ENCODE measurements around the gene POLR3A.
"Not testable (repeated sequence)": the region's sequence is repeated elsewhere in the genome, so short reads cannot be mapped to it uniquely, and the experiment has no call there.

POLR3A gene

DNA sequence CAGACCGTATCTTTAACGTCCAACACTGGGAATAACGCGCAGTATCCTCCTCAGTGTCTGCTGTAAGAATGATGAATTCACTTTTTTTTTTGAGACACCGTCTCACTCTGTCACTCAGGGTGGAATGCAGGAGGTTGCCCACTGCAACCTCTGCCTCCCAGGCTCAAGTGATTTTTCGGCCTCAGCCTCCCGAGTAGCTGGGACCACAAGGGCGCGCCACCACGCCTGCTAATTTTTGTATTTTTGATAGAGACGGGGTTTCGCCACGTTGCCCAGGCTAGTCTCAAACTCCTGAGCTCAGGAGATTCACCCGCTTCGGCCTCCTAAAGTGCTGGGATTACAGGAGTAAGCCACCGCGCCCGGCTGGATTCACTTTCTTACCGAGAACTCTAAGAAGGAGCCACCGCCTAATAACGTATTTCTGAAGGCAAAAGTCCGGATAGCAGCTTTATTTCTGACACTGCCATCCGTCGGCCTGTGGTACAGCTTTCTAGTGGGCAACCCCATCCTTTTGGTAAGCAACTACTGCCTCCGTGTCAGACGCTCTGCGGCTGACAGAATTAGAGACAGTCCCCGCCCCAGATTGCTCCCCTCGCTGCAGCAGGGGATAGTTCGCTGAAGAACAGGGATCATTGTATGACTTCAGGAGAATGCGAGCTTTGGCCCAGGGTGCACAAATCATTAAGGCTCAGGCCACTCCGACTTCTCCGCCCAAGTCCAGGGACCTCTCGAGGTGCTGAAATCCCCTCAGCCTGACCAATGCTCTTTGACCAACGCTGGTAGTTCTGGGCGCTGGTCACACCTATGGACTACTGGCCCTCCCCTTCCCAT lies 662 bp downstream of the POLR3A start:
- H3K27ac ChIP-seq, result peak overlapping the region; percentile 40 to 90 (median 84)
- H3K4me3 ChIP-seq, result peak overlapping the region; percentile 56 to 100 (median 86)

DNA sequence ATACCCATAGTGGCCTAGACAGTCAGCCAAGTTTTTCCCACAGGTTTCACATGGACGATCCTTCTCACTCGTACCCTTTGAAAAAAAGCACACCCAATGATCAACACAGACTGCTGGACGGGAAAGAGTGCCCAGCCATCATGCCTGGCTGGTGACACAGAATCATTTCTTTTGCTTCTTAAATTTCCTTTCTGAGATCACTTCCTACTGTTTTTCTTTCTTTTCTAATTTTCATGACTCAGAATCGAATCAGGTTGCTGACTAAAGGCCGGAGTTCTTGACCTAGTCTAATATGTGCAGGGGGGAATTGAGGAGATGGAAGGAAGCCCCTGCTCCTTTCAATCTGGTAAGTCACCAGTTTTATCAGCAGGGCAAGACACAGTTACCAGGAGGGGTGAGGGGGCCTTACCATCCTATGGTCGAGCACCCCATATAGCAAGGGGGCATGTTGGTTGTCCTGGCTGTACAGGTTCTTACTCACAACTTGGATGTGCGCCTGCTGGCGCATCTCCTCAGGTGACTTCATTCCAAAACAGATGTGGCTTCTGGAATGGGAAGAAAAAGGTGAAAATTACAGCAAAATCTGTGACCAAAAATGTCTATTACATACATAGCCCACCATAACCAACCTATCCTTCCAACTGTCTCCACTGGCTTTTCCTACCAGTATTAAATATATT lies 3.5 kb downstream of the POLR3A start:
- Histone ChIP-seq H3K4me3 (no peak overlapping the region), H3K27ac (no peak overlapping the region)

DNA sequence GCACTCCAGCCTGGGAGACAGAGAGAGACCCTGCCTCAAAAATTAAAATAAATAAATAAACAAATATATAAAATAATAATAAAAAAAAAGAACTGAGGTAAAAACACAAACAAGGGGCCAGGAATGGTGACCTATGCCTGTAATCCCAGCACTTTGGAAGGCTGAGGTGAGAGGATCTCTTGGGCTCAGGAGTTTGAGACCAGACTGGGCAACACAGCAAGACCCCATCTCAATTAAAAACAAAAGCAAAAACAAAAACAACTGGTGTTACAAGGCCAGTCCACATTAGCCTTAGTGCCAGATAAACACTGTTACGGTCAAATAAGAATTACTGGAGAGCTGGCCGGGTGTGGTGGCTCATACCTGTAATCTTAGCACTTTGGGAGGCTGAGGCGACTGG lies 5.6 kb downstream of the POLR3A start:
- H3K27ac ChIP-seq, result no peak overlapping the region
- H3K4me3 ChIP-seq, result no peak overlapping the region

DNA sequence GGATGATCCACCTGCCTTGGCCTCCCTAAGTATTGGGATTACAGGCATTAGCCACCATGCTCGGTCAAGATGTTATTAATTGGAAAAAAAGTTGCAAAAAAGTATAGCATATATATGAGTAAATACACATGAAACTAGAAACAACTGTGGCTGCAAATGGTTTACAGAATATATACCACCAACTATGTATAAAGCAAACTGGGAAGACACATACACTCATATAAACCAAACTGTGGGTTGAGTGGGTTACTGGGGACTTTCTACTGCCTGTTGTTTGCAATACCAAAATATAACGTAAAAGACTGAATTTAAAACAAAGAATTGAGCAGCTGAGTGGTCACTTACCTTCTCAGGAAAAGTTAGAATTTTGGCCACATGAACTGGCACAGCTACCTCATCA lies 8.1 kb downstream of the POLR3A start:
- no peak overlapping the region for H3K27ac ChIP-seq
- H3K4me3 ChIP-seq, result no peak overlapping the region

DNA sequence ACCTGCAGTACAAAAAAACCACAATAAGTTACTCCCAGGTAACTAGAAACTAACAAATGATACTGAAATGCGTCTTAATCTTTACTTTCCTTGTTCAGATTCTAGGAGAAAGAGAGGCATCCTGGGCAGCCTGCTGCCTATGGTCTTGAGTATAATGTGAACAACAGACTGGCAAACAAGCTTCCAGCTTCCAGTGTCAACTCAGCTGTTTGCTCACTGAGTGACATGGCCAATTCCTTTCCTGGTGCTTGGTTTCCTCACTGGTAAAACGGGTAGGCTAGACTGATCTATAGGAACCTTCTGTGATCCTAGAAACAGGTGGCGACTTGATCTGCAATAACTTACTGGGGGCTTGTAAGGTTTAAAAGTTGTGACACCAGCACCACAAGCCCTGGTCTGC lies 10.1 kb downstream of the POLR3A start:
- Histone ChIP-seq H3K4me3 (no peak overlapping the region), H3K27ac (no peak overlapping the region)

DNA sequence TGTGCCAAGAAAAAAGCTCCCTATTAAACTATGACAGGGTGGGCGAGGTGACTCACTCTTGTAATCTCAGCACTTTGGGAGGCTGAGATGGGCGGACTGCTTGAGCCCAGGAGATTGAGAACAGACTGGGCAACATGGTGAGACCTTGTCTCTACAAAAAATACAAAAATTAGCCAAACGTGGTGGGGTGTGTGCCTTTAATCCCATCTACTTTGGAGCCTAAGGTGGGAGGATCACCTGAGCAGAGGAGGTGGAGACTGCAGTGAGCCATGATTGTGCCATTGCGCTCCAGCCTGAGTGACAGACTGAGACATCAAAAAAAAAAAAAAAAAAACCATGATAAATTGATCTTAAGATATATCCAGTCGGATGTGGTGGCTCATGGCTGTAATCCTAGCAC lies 11.5 kb downstream of the POLR3A start:
- Histone ChIP-seq H3K4me3 (no peak overlapping the region), H3K27ac (no peak overlapping the region)

DNA sequence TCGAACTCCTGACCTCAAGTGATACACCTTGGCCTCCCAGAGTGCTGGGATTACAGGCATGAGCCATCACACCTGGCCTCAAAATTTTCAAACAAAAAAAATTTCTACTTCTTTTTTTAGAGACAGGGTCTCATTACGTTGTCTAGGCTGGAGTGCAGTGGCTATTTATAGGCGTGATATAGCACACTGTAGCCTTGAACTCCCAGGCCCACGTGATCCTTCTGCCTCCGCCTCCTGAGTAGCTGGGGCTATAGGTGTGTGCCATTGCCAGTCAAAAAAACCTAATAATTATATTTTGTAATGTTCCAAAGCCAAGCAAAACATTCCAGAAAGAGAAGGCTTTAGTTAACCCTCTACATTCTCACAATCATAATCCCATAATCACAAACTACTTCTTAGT lies 13.8 kb downstream of the POLR3A start:
- Histone ChIP-seq H3K27ac (no peak overlapping the region), H3K4me3 (no peak overlapping the region)

DNA sequence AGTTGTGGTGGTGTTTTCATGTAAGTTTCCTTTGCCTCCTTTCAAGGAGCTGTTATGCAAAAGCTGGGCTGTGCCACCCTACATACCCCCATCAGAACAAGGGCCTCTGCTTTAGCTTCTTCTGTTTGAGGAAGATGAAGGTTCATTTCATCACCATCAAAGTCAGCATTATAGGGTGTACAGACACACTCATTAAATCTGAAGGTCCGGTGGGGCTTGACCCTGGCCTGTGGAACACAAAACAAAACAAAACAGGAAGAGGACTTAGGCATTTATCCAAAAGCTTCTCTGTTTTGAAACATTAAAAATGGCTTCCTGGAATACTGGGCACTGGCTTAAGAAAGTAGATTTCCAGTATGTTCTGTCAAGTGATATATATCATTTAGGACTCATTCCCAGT lies 15.8 kb downstream of the POLR3A start:
- no peak overlapping the region for H3K27ac ChIP-seq
- no peak overlapping the region for H3K4me3 ChIP-seq

DNA sequence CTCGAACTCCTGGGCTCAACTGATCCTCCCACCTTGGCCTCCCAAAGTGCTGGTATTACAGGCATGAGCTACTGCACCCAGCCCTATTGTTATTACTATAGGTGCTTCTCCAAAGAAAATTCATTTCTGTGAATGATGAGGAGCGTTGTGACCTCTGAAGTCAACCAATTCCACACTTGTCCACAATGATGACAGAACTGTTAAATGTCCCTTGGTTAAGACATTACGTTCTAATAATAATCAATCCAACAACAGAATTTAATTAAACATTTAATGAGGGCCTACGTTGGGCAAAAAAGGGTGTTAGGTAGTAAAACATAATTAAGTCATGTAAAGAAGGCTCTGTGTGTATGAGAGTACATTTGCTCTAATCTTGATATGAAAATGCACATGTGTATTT lies 18.2 kb downstream of the POLR3A start:
- H3K27ac ChIP-seq, result no peak overlapping the region
- no peak overlapping the region for H3K4me3 ChIP-seq

DNA sequence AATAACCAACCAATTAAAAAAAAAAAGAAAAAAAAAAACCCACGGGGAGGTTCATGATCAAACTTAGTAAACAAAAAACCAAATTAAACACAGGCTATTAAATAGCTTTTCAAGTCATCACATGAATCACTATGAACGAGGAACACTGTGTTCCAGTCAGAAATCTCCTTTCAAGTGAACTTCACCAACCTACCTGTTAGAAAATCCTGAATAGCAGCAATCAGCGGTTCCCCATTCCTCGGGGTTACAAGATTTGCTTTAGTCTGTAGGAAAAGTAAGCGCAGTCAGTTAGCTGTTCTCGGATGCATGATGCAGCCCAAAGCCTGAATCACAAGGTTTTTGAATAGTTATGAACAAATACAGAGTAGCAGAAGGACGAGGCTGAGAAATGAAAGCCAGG lies 19.0 kb downstream of the POLR3A start:
- no peak overlapping the region for H3K4me3 ChIP-seq
- no peak overlapping the region for H3K27ac ChIP-seq

DNA sequence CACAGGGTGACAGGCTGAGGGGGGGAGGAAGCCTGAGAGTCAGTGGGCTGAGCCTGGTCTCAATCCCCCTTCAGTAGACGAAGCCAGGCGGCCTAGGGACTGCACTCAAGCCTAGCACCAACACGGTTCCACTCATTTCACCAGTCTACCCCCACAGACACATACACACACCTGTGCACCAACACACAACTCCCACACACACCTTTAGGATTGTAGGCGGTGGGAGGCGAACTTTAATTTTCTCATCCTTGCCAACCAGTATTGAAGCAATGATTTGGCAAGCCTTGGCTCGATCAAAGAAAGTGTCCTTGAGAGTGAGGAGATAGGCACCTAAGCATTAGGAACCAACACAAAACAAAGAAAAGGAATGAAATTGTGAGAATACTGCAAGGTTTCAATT lies 19.7 kb downstream of the POLR3A start:
- no peak overlapping the region for H3K27ac ChIP-seq
- no peak overlapping the region for H3K4me3 ChIP-seq

DNA sequence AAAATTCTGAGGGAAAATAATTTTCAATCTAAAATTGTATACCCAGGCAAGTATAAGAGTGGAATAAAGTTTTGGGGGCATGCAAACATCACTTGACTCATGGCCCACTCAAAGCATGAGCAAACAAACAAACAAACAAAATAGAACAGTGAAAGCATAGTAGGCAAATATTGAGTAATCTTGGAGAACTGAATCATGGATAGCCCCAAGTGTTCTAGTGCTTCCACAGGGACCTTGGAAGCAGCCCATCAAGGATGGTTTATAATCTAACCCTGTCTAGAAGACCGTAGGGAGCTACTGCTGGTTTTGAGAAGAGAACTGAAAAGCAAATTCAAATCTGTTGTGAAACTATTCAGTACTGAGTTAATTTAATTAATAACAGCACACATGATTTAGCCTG lies 22.1 kb downstream of the POLR3A start:
- Histone ChIP-seq H3K4me3 (no peak overlapping the region), H3K27ac (no peak overlapping the region)

DNA sequence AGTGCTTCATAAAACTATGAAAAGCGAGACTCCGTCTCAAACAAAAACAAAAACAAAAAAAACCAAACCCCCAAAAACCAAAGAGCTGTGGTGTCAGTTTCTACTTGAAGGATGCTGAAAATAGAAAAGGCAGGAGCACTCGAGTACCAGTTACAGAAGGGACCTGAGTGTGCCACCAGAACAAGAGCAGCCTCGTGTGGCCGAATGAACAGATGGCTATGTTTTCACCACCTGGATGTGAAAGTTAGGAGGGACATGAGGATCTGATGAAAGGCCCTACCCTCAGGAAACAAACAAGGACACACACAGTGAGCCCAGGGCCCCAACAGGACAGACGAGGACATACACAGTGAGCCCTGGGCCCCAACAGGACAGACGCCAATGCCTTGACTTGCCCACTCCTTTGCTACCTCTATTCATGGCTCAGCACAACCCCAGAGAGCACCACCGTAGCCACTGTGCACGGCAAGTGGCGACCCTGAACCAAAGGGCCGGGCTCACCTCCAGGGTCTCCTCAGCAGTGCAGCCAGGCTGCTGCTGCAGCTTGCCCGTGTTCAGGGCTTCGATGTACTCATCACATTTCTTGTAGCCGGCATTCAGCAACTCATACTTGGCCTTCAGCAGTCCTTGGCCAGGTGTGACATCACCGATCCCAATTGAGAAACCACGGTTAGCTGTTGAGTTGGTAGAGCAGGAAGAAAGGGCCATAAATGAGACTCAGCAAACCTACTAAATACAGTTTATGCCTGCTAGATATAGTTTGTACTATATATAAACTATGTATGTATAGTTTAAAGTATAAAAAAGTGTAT lies 24.9 kb downstream of the POLR3A start:
- no peak overlapping the region for H3K4me3 ChIP-seq
- H3K27ac ChIP-seq, result no peak overlapping the region

DNA sequence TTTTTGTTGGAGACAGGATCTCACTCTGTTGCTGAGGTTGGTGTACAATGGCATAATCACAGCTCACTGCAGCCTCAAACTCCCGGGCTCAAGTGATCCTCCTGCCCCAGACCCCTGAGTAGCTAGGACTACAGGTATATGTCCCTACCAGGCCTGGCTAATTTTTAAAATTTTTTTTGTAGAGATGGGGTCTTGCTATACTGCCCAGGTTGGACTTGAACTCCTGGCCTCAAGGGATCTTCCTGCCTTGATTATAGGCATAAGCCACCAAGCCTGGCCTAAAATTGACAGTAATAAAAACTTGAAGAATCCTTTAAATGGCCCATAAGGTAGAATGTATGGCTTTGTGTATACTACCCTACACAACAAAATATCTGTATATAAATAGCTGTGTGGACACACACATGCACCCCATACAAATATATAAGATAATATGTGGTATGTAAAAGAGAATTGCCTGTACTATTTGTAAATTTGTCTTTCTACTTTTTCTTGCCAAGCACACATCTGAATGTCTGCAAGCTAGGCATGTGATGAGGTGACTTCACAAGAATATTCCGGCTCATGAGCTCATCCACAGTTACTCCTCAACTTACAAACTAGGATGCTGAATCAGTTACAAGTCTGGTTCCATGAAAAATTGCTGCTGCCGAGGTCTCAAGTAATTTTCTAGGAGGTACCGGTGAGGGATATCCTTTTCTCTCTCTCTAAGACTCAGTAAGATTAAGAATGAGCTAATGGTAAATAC lies 26.6 kb downstream of the POLR3A start:
- H3K4me3 ChIP-seq, result no peak overlapping the region
- no peak overlapping the region for H3K27ac ChIP-seq

DNA sequence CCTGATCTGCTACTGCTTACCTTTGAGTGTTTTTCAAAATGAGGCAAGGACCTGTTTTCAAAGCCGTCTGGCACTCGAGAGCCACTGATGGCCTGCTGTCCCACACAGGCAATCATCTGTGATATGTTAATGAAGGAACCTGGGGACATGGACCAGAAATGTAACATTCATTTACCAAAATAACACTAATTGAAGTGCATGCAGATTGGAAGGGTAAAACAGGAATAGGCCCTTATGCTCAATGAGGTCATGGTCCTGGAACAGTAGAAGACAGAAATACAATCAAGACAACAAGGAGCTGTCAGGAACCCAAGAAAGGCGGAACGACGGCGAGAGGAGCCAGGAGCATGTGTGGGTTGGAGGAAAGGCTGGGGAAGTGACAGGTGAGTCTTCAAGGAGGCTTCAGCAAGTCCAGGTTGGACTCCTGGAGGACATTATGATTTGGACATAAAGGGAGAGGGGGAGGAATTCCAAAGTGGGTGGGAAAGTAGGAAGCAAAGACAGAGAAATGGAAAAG lies 28.3 kb downstream of the POLR3A start:
- H3K27ac ChIP-seq, result no peak overlapping the region

DNA sequence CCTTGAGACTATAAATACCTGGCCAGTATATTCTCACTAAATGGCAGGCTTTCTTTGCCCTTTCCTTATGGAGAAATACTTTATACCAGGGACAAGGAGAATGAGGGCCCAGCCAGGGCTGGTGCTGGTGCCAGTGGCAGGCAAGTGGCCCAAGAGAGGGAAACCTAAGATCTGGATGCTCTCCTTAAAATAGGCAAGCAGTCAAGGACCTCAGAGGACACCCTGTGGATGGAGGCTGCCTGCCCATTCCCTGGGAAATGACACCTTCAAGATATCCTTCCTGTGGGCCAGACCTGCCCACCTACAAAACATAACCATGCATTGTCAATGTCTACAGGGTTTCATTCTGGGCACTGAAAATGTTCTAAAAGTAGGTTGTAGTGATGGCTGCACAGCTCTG lies 29.1 kb downstream of the POLR3A start:
- Histone ChIP-seq H3K4me3 (no peak overlapping the region), H3K27ac (no peak overlapping the region)

More for the DNA sequence above, 28.3 kb downstream of the POLR3A start:
- no peak overlapping the region for H3K4me3 ChIP-seq

DNA sequence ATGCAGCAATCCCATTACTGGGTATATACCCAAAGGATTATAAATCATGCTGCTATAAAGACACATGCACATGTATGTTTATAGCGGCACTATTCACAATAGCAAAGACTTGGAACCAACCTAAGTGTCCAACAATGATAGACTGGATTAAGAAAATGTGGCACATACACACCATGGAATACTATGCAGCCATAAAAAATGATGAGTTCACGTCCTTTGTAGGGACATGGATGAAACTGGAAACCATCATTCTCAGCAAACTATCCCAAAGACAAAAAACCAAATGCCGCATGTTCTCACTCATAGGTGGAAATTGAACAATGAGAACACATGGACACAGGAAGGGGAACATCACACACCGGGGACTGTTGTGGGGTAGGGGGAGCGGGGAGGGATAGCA lies 30.5 kb downstream of the POLR3A start:
- not testable (repeated sequence) for H3K27ac ChIP-seq, H3K4me3 ChIP-seq

DNA sequence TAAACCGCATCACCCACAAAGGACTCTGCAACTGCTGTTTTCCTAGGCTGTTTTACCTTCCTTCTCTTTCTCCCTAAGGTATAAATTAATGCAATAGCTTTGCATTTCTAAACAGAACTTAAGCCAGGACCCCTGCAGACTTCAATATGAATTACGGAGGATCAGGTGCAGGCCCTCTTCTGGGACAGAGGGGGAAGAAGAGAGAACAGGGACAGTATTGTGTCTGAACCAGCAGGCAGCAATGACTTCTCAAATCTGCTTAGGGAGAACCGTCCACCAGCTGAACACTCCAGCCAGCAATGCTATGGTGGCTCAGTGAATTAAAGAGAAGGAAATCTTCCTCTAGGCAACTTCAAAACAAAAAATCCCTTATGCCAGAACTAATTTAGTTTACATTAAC lies 35.7 kb downstream of the POLR3A start:
- H3K27ac ChIP-seq, result no peak overlapping the region
- no peak overlapping the region for H3K4me3 ChIP-seq

DNA sequence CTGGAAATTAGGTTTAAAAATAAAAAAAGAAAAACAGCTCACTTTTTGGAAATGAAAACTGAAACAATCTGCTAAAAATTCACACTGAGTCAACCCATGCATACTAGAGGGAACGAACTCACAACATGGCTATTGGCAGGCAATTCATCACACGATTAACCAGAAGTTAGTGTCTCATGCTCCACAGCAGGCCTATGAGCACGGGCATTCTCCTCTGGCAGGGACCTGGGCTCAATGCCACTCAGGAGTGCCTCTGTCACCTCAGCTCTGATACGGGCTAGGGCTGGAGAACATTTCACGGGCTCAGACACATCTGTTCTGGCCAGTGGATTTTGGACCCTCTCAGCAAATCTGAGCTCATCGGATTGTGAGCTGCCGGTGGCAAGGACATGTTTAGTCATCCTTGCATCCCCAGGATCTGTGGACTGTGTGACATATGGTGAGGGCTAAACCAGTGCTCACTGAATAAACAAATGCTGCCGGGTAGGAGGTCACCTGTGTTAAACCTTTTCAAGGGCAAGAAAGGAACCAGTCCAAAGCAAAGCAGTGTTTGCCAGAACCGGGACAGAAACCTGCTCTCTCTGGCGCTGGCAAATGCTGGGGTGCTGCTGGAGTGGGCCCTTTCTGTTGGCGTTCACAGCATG lies 40.1 kb downstream of the POLR3A start:
- no peak overlapping the region for H3K27ac ChIP-seq
- no peak overlapping the region for H3K4me3 ChIP-seq

All from skin epidermis (tissue), 12 donors.